Measurements from ENCODE around the gene ZNF521.
A peak's percentile ranks its signal among the peaks of the same experiment; 100 is the strongest.
"Not testable (repeated sequence)": the region's sequence is repeated elsewhere in the genome, so short reads cannot be mapped to it uniquely, and the experiment has no call there.

The ZNF521 gene

GRCh38 chr18:25067275-25068025, 284.5 kb downstream of the ZNF521 start:
- DNase-seq = no peak

GRCh38 chr18:25066516-25066915, 285.4 kb downstream of the ZNF521 start:
- DNase-seq = no peak

- peak; percentile 22 for DNase-seq
These were observed 289.2 kb downstream of the ZNF521 start for GRCh38 chr18:25062720-25063119.

- DNase-seq = no peak
These were observed 290.6 kb downstream of the ZNF521 start for GRCh38 chr18:25061395-25061794.

- peak; percentile 13 for DNase-seq
These were observed 293.4 kb downstream of the ZNF521 start for GRCh38 chr18:25058521-25058920.

- no peak for DNase-seq
These were observed 294.4 kb downstream of the ZNF521 start for GRCh38 chr18:25057491-25058050.

GRCh38 chr18:25056429-25056828, 295.5 kb downstream of the ZNF521 start:
- no peak for DNase-seq

- no peak for DNase-seq
These were observed 296.9 kb downstream of the ZNF521 start for GRCh38 chr18:25055076-25055475.

GRCh38 chr18:25053466-25053865, 298.5 kb downstream of the ZNF521 start:
- DNase-seq = no peak

GRCh38 chr18:25052511-25052921, 299.4 kb downstream of the ZNF521 start:
- no peak for DNase-seq

- no peak for DNase-seq
These were observed 301.4 kb downstream of the ZNF521 start for GRCh38 chr18:25050605-25051004.

GRCh38 chr18:25047983-25048382, 304.0 kb downstream of the ZNF521 start:
- no peak for DNase-seq

GRCh38 chr18:25047421-25047820, 304.5 kb downstream of the ZNF521 start:
- DNase-seq = no peak

- DNase-seq = no peak
These were observed 307.3 kb downstream of the ZNF521 start for GRCh38 chr18:25044694-25045093.

GRCh38 chr18:25043104-25043503, 308.9 kb downstream of the ZNF521 start:
- DNase-seq = no peak

- peak; percentile 43 for DNase-seq
These were observed 309.3 kb downstream of the ZNF521 start for GRCh38 chr18:25042641-25043051.

GRCh38 chr18:25039781-25040180, 312.2 kb downstream of the ZNF521 start:
- DNase-seq = no peak

- DNase-seq = no peak
These were observed 313.7 kb downstream of the ZNF521 start for GRCh38 chr18:25038261-25038660.

GRCh38 chr18:25033747-25034471, 318.1 kb downstream of the ZNF521 start:
- no peak for DNase-seq

GRCh38 chr18:25033175-25033574, 318.8 kb downstream of the ZNF521 start:
- DNase-seq = not testable (repeated sequence)

GRCh38 chr18:25029802-25030201, 322.2 kb downstream of the ZNF521 start:
- DNase-seq = no peak

GRCh38 chr18:25019931-25020330, 332.0 kb downstream of the ZNF521 start:
- DNase-seq = no peak

- no peak for DNase-seq
These were observed 332.7 kb downstream of the ZNF521 start for GRCh38 chr18:25019086-25019860.
